SK-N-SH (cell line): Measurements from ENCODE around the gene CNTN4.

Experiments
- ELF1 ChIP-seq: IDR thresholded peaks from 2 replicates; pipeline ENCODE4 v1.4.0; 2012
- EZH2phosphoT487 ChIP-seq: fragments of 200-600 bp; sonication (generic); IDR thresholded peaks from 2 replicates; pipeline ENCODE4 v1.6.1; 2017; ENCODE audit warnings: low read depth, mixed run types, mild to moderate bottlenecking, antibody characterized with exemption, moderate library complexity, borderline replicate concordance
- GABPA ChIP-seq: IDR thresholded peaks from 2 replicates; pipeline ENCODE4 v1.4.0; 2012; ENCODE audit warnings: low read depth, mild to moderate bottlenecking
- JUND ChIP-seq: IDR thresholded peaks from 2 replicates; pipeline ENCODE4 v1.4.0; 2012
- NFIC ChIP-seq: IDR thresholded peaks from 2 replicates; pipeline ENCODE4 v1.4.0; 2012; ENCODE audit warnings: borderline replicate concordance
- PBX3 ChIP-seq: IDR thresholded peaks from 2 replicates; pipeline ENCODE4; 2012
- POLR2AphosphoS5 ChIP-seq: IDR thresholded peaks from 2 replicates; pipeline ENCODE4 v1.6.1; 2012; ENCODE audit warnings: low read depth, low read length
- RAD21 ChIP-seq: IDR thresholded peaks from 2 replicates; pipeline ENCODE4 v1.6.1; 2012; ENCODE audit warnings: mild to moderate bottlenecking, low read length
- SIN3A ChIP-seq: IDR thresholded peaks from 2 replicates; pipeline ENCODE4 v1.6.1; 2012; ENCODE audit warnings: low read depth, mild to moderate bottlenecking, low read length, moderate library complexity, borderline replicate concordance
- TAF1 ChIP-seq: IDR thresholded peaks from 2 replicates; pipeline ENCODE4 v1.6.1; 2012; ENCODE audit warnings: low read depth, mild to moderate bottlenecking, low read length, moderate library complexity, borderline replicate concordance
- USF2 ChIP-seq: fragments of 150-350 bp; IDR thresholded peaks from 2 replicates; pipeline ENCODE4 v1.6.1; 2017; ENCODE audit warnings: antibody characterized with exemption, low read length, low read depth, borderline replicate concordance
- YY1 ChIP-seq: IDR thresholded peaks from 2 replicates; pipeline ENCODE4 v1.4.0; 2012; ENCODE audit warnings: low read depth, mild to moderate bottlenecking
- TF ChIP-seq, protein P1 (sequence below): fragments of 200-600 bp; sonication (generic); IDR thresholded peaks from 2 replicates; pipeline ENCODE4 v1.6.1; 2017; ENCODE audit warnings: antibody characterized with exemption, mild to moderate bottlenecking, moderate library complexity
- TF ChIP-seq, protein P2 (sequence below): IDR thresholded peaks from 2 replicates; pipeline ENCODE4 v1.6.1; 2012; ENCODE audit warnings: mild to moderate bottlenecking, low read depth, low read length, moderate library complexity

DNA sequence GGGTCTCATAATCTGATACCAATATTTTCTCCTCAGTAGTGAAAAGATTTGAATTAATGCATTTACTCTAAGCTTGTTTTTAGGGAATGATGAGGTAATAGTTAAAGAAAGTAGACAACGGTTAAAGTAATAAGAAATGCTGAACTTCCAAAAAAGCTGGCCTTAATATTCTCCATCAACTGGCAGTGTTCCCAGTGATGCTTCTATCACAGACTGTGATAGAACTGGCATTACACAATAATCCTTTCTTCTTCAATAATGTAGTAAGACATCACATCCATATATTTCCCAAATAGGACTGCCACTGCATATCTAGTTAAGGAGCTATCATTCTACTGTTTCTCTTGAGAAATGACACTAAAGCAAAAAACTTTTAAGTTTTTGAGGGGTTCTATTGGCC is 822.8 kb downstream of the CNTN4 start:
- no peak for TF ChIP-seq NFIC
- TF ChIP-seq, protein P1, sequence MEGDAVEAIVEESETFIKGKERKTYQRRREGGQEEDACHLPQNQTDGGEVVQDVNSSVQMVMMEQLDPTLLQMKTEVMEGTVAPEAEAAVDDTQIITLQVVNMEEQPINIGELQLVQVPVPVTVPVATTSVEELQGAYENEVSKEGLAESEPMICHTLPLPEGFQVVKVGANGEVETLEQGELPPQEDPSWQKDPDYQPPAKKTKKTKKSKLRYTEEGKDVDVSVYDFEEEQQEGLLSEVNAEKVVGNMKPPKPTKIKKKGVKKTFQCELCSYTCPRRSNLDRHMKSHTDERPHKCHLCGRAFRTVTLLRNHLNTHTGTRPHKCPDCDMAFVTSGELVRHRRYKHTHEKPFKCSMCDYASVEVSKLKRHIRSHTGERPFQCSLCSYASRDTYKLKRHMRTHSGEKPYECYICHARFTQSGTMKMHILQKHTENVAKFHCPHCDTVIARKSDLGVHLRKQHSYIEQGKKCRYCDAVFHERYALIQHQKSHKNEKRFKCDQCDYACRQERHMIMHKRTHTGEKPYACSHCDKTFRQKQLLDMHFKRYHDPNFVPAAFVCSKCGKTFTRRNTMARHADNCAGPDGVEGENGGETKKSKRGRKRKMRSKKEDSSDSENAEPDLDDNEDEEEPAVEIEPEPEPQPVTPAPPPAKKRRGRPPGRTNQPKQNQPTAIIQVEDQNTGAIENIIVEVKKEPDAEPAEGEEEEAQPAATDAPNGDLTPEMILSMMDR: no peak
- TF ChIP-seq SIN3A: no peak
- TF ChIP-seq ELF1: no peak
- no peak for TF ChIP-seq EZH2phosphoT487
- no peak for TF ChIP-seq JUND
- no peak for TF ChIP-seq YY1
- TF ChIP-seq USF2: no peak
- TF ChIP-seq, protein P2, sequence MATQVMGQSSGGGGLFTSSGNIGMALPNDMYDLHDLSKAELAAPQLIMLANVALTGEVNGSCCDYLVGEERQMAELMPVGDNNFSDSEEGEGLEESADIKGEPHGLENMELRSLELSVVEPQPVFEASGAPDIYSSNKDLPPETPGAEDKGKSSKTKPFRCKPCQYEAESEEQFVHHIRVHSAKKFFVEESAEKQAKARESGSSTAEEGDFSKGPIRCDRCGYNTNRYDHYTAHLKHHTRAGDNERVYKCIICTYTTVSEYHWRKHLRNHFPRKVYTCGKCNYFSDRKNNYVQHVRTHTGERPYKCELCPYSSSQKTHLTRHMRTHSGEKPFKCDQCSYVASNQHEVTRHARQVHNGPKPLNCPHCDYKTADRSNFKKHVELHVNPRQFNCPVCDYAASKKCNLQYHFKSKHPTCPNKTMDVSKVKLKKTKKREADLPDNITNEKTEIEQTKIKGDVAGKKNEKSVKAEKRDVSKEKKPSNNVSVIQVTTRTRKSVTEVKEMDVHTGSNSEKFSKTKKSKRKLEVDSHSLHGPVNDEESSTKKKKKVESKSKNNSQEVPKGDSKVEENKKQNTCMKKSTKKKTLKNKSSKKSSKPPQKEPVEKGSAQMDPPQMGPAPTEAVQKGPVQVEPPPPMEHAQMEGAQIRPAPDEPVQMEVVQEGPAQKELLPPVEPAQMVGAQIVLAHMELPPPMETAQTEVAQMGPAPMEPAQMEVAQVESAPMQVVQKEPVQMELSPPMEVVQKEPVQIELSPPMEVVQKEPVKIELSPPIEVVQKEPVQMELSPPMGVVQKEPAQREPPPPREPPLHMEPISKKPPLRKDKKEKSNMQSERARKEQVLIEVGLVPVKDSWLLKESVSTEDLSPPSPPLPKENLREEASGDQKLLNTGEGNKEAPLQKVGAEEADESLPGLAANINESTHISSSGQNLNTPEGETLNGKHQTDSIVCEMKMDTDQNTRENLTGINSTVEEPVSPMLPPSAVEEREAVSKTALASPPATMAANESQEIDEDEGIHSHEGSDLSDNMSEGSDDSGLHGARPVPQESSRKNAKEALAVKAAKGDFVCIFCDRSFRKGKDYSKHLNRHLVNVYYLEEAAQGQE: no peak
- no peak for TF ChIP-seq TAF1
- no peak for TF ChIP-seq GABPA
- no peak for TF ChIP-seq POLR2AphosphoS5
- TF ChIP-seq PBX3: no peak
- no peak for TF ChIP-seq RAD21
